Keratinocyte (primary cell): ENCODE measurements around the gene CORO2A.

Experiments used
- EZH2 ChIP-seq: IDR thresholded peaks from one replicate; pipeline ENCODE4 v1.6.1; 2012; ENCODE audit warnings: inconsistent platforms, mild to moderate bottlenecking, low read length, moderate library complexity
- TF ChIP-seq, protein P1 (sequence below), 3 experiments: IDR thresholded peaks in 1 of 3; conservative IDR thresholded peaks in 1 of 3; optimal IDR thresholded peaks in 1 of 3; 2 replicates in 2 of 3; 3 replicates in 1 of 3; pipeline versions ENCODE3 to v1.5.1; 2011; ENCODE audit warnings: low read length in 3 of 3, mild to moderate bottlenecking in 3 of 3, moderate library complexity in 2 of 3, control low read depth in 1 of 3, inconsistent platforms in 1 of 3; ENCODE audit not compliant: insufficient read depth in 2 of 3; ENCODE audit errors: extremely low read depth in 1 of 3

DNA sequence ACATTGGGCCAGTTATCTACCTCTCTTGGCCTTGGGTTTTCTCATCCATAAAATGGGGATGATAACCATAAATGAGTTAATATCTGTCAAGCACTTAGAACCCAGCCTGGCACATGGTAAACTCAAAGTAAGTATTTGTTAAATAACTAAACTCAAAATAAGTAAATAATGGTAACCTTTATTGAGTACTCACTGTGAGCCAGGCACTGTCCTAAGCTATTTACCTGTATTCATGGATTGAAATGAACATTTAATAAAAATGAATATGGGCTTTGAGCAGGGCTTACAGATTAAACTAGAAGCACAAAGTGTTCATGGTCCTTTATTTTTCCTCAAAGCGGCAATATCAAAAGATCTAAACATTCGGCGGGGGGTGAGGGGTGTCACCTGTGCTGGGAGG is 16.7 kb downstream of the CORO2A start:
- TF ChIP-seq, protein P1, sequence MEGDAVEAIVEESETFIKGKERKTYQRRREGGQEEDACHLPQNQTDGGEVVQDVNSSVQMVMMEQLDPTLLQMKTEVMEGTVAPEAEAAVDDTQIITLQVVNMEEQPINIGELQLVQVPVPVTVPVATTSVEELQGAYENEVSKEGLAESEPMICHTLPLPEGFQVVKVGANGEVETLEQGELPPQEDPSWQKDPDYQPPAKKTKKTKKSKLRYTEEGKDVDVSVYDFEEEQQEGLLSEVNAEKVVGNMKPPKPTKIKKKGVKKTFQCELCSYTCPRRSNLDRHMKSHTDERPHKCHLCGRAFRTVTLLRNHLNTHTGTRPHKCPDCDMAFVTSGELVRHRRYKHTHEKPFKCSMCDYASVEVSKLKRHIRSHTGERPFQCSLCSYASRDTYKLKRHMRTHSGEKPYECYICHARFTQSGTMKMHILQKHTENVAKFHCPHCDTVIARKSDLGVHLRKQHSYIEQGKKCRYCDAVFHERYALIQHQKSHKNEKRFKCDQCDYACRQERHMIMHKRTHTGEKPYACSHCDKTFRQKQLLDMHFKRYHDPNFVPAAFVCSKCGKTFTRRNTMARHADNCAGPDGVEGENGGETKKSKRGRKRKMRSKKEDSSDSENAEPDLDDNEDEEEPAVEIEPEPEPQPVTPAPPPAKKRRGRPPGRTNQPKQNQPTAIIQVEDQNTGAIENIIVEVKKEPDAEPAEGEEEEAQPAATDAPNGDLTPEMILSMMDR (optimal IDR thresholded peaks at IDR 0.05 in 1 of 3, IDR thresholded peaks at IDR 0.05 in 1 of 3, conservative IDR thresholded peaks at IDR 0.05 in 1 of 3; ENCODE audit: extremely low read depth in 1 of 3, insufficient read depth in 2 of 3, low read length in 3 of 3) = no peak
- TF ChIP-seq EZH2 = no peak
